Measurements from ENCODE around the gene MB21D2. TPM values are rescaled to one million over a fixed set of nuclear protein-coding genes. Genes with fewer than 3 reads are reported as not detected.

The MB21D2 gene
- total RNA-seq, 1 donor from 2014 or later: 14.1 TPM

DNA sequence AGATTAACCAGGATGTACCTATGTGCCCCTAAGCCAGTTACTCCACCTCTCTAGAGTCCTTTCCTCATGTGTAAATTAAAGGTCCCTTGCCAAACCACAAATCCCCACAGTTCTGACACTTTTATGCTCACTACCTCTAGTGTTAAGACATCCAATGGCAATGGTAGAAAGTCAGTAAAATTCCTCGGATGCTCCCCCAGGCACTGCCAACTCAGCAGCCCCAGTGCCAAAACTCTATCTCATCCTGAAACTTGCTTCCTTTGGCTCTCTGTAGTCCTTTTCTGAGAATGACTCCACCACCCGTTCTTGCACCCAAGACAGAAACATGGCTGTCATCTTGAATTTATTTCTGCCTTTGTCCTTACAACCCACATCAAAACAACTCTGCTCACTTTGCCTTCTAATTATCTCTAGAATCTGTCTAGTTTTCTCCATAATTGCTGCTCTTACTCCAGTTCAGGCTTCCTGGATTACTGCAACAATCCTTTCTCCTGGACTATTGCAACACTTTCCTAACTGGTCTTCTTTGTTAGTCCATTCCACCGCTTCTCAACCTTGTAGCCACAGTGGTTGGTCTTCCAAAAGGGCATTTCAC lies 41.6 kb downstream of the MB21D2 start:
- peaks cover 23% of the 10 kb centered on the region for H3K4me1 Mint-ChIP-seq (ENCODE audit: unreplicated experiment)
- no peak overlapping the region for H3K27ac Mint-ChIP-seq
- no peak for DNase-seq (ENCODE audit: extremely low spot score, unreplicated experiment)
- H3K4me3 Mint-ChIP-seq: no peak overlapping the region
- H3K36me3 Mint-ChIP-seq: peaks cover 4% of the 10 kb centered on the region
- no peaks in the 10 kb centered on the region for H3K9me3 Mint-ChIP-seq
- TF ChIP-seq, protein P1, sequence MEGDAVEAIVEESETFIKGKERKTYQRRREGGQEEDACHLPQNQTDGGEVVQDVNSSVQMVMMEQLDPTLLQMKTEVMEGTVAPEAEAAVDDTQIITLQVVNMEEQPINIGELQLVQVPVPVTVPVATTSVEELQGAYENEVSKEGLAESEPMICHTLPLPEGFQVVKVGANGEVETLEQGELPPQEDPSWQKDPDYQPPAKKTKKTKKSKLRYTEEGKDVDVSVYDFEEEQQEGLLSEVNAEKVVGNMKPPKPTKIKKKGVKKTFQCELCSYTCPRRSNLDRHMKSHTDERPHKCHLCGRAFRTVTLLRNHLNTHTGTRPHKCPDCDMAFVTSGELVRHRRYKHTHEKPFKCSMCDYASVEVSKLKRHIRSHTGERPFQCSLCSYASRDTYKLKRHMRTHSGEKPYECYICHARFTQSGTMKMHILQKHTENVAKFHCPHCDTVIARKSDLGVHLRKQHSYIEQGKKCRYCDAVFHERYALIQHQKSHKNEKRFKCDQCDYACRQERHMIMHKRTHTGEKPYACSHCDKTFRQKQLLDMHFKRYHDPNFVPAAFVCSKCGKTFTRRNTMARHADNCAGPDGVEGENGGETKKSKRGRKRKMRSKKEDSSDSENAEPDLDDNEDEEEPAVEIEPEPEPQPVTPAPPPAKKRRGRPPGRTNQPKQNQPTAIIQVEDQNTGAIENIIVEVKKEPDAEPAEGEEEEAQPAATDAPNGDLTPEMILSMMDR (conservative IDR thresholded peaks at IDR 0.05): no peak
- H3K27me3 Mint-ChIP-seq: no peaks in the 10 kb centered on the region

DNA sequence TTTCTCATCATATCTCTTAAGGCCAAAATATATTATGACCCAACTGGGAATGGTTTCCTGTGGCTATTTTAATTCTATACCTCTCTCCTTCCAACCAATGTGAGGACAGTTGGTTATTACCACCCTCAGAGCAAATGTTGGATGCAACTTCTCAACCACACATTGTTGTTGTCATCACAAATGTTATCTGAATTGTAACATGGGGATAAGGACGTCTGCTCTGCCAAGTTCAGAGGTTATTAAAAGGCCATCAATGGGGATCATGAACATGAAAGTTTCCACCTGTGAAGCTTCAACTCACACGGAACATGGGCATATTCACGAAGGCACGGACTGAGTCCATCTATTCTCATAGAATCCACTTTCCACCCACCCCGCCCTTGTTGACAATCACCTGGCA lies 46.8 kb downstream of the MB21D2 start:
- DNase-seq (ENCODE audit: extremely low spot score, unreplicated experiment): no peak
- Mint-ChIP-seq H3K4me1 (ENCODE audit: unreplicated experiment) (peaks cover 22% of the 10 kb centered on the region), H3K36me3 (peaks cover 4% of the 10 kb centered on the region), H3K27me3 (no peaks in the 10 kb centered on the region), H3K27ac (no peak overlapping the region), H3K9me3 (no peaks in the 10 kb centered on the region), H3K4me3 (no peak overlapping the region)
- TF ChIP-seq, protein P1 (conservative IDR thresholded peaks at IDR 0.05): no peak

DNA sequence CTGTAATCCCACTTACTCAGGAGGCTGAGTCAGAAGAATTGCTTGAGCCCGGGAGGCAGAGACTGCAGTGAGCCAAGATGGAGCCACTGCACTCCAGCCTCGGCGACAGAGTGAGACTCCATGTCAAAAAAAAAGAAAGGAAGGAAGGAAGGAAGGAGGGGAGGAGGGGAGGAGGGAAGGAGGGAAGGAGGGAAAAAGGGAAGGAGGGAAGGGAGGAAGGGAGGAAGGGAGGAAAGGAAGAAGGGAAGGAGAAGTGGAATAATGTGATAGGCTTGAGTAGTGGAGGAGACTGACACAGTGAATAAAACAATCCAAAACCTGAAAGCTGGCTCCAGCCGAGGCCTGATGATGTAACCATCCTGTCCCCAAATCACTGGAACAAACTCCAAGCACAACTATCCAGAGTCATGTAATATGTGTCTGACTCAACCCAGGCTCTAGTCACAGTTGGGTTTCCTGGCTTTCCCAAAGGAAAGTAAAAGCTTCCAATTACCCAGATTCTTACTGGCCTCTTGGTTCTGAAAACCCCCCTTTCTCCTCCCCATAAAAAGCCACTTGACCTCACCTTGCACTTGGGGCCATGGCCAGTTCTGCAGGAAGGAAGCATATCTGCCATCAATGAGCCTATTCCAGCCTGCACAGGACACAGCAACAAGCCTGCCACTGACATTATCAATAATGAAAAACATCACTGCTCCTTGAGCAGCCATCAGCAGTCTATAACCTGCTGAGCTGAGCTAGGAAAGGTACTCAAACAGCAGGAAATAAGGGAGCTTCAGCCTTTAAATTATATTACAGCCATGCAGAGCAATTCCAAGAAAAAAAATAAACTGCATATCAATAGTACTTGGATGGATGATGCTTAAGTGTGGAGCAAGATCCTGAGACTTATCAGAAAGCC lies 48.3 kb downstream of the MB21D2 start:
- H3K4me3 Mint-ChIP-seq: no peak overlapping the region
- H3K9me3 Mint-ChIP-seq: no peaks in the 10 kb centered on the region
- H3K4me1 Mint-ChIP-seq (ENCODE audit: unreplicated experiment): peaks cover 30% of the 10 kb centered on the region
- no peaks in the 10 kb centered on the region for H3K27me3 Mint-ChIP-seq
- H3K36me3 Mint-ChIP-seq: peaks cover 7% of the 10 kb centered on the region
- no peak overlapping the region for H3K27ac Mint-ChIP-seq
- TF ChIP-seq, protein P1 (conservative IDR thresholded peaks at IDR 0.05): no peak
- no peak for DNase-seq (ENCODE audit: extremely low spot score, unreplicated experiment)

GRCh38 chr3:192867645-192868044 lies 50.0 kb downstream of the MB21D2 start:
- Mint-ChIP-seq H3K36me3 (peaks cover 6% of the 10 kb centered on the region), H3K9me3 (peaks cover 3% of the 10 kb centered on the region)
- TF ChIP-seq, protein P1 (conservative IDR thresholded peaks at IDR 0.05): no peak

DNA sequence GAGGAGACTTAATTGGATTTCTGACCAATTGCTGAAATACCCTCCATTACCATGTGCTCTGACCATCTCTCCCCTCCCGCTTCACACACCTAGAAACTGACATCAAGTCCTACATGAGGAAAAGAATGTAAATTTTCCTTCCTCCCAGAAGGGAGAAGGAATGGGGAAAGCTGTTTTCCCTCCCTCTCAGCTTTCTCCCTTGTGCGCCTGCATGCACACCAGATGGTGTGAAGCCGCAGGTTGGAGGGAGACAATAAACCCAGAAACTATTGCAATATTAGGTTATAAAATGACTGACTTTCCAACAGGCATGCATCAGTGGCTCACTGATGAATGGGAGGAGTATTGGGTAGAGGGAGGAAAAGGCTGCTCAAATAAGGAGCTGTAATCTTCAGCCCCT lies 50.9 kb downstream of the MB21D2 start:
- Mint-ChIP-seq H3K4me1 (ENCODE audit: unreplicated experiment) (peaks cover 24% of the 10 kb centered on the region), H3K9me3 (peaks cover 8% of the 10 kb centered on the region), H3K36me3 (peaks cover 10% of the 10 kb centered on the region), H3K27me3 (no peaks in the 10 kb centered on the region), H3K27ac (no peak overlapping the region), H3K4me3 (no peak overlapping the region)
- no peak for DNase-seq (ENCODE audit: extremely low spot score, unreplicated experiment)
- TF ChIP-seq, protein P1 (conservative IDR thresholded peaks at IDR 0.05): no peak

More at GRCh38 chr3:192867645-192868044, 50.0 kb downstream of the MB21D2 start:
- Mint-ChIP-seq H3K4me1 (ENCODE audit: unreplicated experiment) (peaks cover 25% of the 10 kb centered on the region), H3K27ac (no peak overlapping the region), H3K4me3 (no peak overlapping the region), H3K27me3 (no peaks in the 10 kb centered on the region)
- no peak for DNase-seq (ENCODE audit: extremely low spot score, unreplicated experiment)
